ENCODE results near the gene AHI1. TPM values are rescaled to one million over a fixed set of nuclear protein-coding genes. Genes with fewer than 3 reads are reported as not detected.

The AHI1 gene
- total RNA-seq (2022; extraction: Qiagen RNA extraction; ENCODE audit: low read depth) = 6.3 to 10.1 TPM (median 9.5 TPM) in 5 replicates

GRCh38 chr6:135497412-135498184, at the start of gene AHI1:
Gene AHI1, minus strand, starts transcription at chr6:135497740. Its CDS starts 5,503 bp downstream, at chr6:135492237.

All from A549 treated with RU486 at 1 μM for 4 hours (cell line).